Activated T-cell treated with anti-CD3 and anti-CD28 coated beads for 4 hours (primary cell): ENCODE data around the gene ZNF335.
"Not testable (repeated sequence)": the region's sequence is repeated elsewhere in the genome, so short reads cannot be mapped to it uniquely, and the experiment has no call there.

Experiments used
- DNase-seq: peaks from one replicate; pipeline ENCODE4 v3.0.0-alpha.2; 2020

Gene ZNF335

DNA sequence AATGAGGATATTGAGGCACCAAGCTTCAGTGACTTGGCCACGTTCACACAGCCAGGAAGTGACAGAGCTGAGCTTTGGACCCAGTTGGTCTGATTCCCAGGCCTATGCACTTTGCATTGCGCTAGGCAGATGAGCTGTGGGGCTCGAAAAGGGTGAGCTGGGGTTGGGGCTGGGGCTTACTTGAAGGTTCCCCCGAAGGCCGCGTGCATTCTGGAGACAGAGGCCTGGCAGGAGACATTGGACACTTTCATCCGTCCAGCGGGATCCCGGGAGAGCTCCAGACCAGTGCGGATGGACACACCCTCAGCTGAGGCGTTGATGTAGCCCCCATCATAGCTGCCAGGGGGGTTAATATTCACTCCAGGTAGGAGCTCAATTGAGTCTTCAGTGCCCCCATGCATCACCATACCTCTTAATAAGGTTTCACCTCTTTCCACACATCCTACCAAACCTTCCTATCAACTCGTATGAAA is 62.6 kb downstream of the ZNF335 start:
- DNase-seq: no peak

DNA sequence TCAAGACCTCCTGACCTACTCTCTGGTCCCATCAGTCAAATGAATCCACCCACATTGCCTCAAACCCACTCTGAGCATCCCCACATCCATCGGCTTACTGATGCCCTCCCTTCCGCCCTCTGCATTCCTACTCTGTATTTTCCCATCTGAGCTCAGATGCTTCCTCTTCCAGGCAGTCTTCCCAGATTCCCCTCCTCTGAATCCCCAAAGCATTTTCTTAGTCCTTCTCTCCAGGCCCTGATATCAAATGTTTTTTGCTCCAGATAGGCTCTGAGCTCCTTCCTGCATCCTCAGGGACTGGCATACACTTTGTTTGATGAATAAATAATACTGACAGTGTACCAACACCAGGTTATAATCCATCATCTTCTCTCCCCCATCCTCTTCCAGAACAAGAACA is 63.9 kb downstream of the ZNF335 start:
- no peak for DNase-seq

DNA sequence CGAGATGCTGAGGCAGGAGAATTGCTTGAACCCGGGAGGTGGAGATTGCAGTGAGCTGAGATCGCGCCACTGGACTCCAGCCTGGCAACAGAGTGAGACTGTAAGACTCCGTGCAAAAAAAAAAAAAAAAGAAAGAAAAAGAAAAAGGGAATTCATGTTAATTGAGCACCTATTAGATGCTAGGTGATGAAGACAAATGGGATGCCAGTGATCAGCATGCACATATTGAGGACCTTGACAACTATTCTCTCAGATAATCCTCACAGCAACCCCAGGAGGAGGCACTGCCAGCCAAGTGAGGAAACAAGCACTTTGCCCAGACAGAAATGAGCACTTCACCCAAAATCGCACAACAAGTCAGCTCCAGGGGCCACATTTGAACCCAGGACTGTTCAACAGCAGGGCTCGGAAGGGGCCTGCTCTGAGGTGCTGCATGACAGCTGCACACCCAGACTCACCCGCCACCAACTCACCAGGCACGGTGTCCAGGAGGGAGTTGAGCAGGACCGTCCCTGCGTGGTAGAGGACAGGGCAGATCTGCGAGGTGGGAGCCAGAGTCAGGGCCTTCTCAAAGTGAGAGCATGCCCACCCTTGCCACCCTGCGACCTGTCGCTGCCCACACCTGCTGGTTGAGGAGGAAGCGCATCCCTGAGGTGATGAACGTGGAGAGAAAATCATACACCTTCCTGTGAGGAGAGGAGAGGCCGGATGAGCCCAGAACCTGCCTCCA is 64.6 kb downstream of the ZNF335 start:
- no peak for DNase-seq

DNA sequence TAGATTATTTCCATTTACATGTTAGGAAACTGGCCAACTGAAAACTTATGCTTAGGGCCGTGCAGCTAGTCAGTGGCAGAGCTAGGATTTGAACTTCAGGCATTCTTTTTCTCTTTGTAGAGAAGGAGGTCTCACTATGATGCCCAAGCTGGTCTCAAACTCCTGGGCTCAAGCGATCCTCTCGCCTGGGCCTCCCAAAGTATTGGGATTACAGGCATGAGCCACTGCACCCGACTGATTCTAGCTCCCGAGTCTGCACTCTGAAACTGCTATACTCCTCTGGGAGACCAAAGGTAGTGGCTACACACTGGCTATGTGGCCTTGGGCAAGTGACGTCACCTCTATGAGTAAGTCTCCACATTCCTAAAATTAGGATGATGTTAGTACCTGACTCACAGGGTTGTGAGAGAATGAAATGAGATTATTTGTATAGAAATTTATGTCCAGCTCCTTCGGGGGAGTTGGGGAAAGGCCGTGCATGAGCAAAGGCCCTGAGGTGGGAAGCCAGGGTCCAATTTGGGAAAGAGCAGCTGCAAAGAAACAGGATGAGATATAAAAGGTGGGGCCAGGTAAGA is 66.4 kb downstream of the ZNF335 start:
- no peak for DNase-seq

GRCh38 chr20:45904583-45905504 is 67.2 kb downstream of the ZNF335 start:
- DNase-seq: no peak

GRCh38 chr20:45902199-45902701 is 69.8 kb downstream of the ZNF335 start:
- DNase-seq: no peak

DNA sequence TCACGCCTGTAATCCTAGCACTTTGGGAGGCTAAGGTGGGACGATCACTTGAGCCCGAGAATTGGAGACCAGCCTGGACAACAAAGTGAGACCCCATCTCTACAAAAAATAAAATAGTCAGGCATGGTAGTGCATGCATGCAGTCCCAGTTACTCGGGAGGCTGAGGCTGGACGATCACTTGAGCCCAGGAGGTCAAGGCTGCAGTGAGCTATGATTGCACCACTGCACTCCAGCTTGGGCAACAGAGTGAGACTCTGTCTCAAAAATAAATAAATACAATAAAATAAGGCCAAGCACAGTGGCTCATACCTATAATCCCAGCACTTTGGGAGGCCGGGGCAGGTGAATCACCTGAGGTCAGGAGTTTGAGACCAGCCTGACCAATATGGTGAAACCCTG is 70.7 kb downstream of the ZNF335 start:
- not testable (repeated sequence) for DNase-seq

- no peak for DNase-seq
Observed at GRCh38 chr20:45899046-45899835, 72.8 kb downstream of the ZNF335 start.
